ENCODE results near the gene ING3.

Gene ING3

GRCh38 chr7:120950539-120951308 lies at the start of gene ING3:
ING3 (plus strand) TSS chr7:120950777; CDS start chr7:120950897, 120 bp downstream.
- DNase-seq (ENCODE audit: low spot score) = peak; percentile 99

- no peak for DNase-seq (ENCODE audit: low spot score)
Observed at GRCh38 chr7:120915314-120916105, 35.1 kb upstream of the ING3 start.

GRCh38 chr7:120916121-120916520 lies 34.5 kb upstream of the ING3 start:
- DNase-seq (ENCODE audit: low spot score) = no peak

- no peak for DNase-seq (ENCODE audit: low spot score)
Observed at GRCh38 chr7:120916538-120916937, 34.0 kb upstream of the ING3 start.

- no peak for DNase-seq (ENCODE audit: low spot score)
Observed at GRCh38 chr7:120919466-120919865, 31.1 kb upstream of the ING3 start.

GRCh38 chr7:120920034-120920433 lies 30.5 kb upstream of the ING3 start:
- no peak for DNase-seq (ENCODE audit: low spot score)

- no peak for DNase-seq (ENCODE audit: low spot score)
Observed at GRCh38 chr7:120920591-120921274, 29.8 kb upstream of the ING3 start.

GRCh38 chr7:120924837-120925236 lies 25.7 kb upstream of the ING3 start:
- DNase-seq (ENCODE audit: low spot score) = no peak

- DNase-seq (ENCODE audit: low spot score) = no peak
Observed at GRCh38 chr7:120925392-120925791, 25.2 kb upstream of the ING3 start.

- DNase-seq (ENCODE audit: low spot score) = no peak
Observed at GRCh38 chr7:120926943-120927346, 23.6 kb upstream of the ING3 start.

GRCh38 chr7:120927454-120928103 lies 23.0 kb upstream of the ING3 start:
- DNase-seq (ENCODE audit: low spot score) = no peak

GRCh38 chr7:120931243-120931642 lies 19.3 kb upstream of the ING3 start:
- DNase-seq (ENCODE audit: low spot score) = no peak

GRCh38 chr7:120933475-120933874 lies 17.1 kb upstream of the ING3 start:
- no peak for DNase-seq (ENCODE audit: low spot score)

GRCh38 chr7:120939345-120939744 lies 11.2 kb upstream of the ING3 start:
- DNase-seq (ENCODE audit: low spot score) = no peak

- DNase-seq (ENCODE audit: low spot score) = no peak
Observed at GRCh38 chr7:120941064-120941463, 9.5 kb upstream of the ING3 start.

GRCh38 chr7:120941856-120942255 lies 8.7 kb upstream of the ING3 start:
- DNase-seq (ENCODE audit: low spot score) = no peak

- DNase-seq (ENCODE audit: low spot score) = no peak
Observed at GRCh38 chr7:120942861-120943260, 7.7 kb upstream of the ING3 start.

- DNase-seq (ENCODE audit: low spot score) = no peak
Observed at GRCh38 chr7:120944826-120945562, 5.6 kb upstream of the ING3 start.

- no peak for DNase-seq (ENCODE audit: low spot score)
Observed at GRCh38 chr7:120947980-120948379, 2.6 kb upstream of the ING3 start.

- no peak for DNase-seq (ENCODE audit: low spot score)
Observed at GRCh38 chr7:120949393-120949911, 1.1 kb upstream of the ING3 start.

- no peak for DNase-seq (ENCODE audit: low spot score)
Observed at GRCh38 chr7:120949998-120950538, 509 bp upstream of the ING3 start.

Measured in cerebellar cortex (tissue), 1 donor.